NCI-H1092 treated with DMSO at 0.1 percent for 48 hours (cell line): ENCODE results near the gene CARMIL3.

Source experiments
- DNase-seq: peaks from one replicate; lab custom pipeline; 2025; lab: John Stamatoyannopoulos, UW

Gene CARMIL3

DNA sequence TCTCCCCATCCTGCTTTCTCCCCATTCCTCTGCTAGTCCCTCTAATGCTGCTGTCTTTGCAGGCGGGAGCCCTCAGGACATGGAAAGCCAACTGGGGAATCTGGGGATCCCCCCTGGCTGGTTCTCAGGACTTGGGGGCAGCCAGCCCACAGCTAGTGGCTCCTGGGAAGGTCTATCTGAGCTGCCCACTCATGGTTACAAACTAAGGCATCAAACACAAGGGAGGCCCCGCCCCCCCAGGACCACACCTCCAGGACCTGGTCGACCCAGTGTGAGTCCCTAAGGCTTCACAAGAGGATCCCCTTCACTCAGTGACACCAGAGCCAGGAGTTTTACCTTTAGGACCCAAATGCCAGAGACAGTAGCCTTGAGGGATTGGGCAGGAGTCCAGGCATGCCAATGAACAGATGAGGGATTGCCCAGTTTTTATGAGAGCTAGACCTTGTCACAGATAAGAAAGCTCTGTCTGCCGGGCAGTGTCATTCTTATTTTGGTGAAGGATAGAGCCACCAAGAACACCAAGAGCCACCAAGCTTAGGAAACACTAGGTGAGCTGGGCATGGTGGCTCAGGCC is 11.5 kb downstream of the CARMIL3 start:
- DNase-seq = no peak

- no peak for DNase-seq
These were observed 12.4 kb downstream of the CARMIL3 start for GRCh38 chr14:24064091-24064795.

GRCh38 chr14:24064856-24065255 is 13.0 kb downstream of the CARMIL3 start:
- DNase-seq = no peak

- DNase-seq = no peak
These were observed 13.6 kb downstream of the CARMIL3 start for GRCh38 chr14:24065408-24065807.

DNA sequence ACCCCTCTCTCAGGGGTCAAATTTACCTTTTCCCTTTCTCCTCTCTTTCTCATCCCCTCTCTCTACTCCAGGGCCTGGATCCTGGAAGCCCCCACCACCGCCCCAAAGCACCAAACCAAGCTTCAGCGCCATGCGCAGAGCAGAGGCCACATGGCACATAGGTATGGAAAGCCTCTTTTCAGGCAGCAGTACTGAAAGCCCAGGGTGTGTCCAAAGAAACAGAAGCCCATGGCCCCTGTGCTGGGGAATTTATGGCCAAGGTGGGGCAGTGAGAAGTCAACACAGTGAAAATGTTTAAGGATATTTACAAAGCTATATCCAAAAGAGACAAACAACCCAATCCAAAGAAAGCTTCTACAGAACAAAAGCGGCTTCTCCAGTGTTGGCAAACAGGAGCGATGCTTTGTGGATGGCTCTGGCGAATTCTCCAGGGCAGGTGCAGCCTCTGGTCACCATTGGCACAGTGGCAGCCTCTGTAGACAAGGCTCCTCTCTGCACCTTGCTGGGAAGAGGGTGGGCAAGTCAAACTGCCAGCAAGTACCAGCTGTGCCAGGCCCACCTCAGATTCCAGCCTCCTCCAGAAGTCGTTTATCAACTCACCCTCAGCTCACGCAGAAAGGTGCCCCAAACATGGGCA is 14.8 kb downstream of the CARMIL3 start:
- no peak for DNase-seq

GRCh38 chr14:24067133-24068082 is 15.6 kb downstream of the CARMIL3 start:
- no peak for DNase-seq

- DNase-seq = no peak
These were observed 17.1 kb downstream of the CARMIL3 start for GRCh38 chr14:24068711-24069410.

DNA sequence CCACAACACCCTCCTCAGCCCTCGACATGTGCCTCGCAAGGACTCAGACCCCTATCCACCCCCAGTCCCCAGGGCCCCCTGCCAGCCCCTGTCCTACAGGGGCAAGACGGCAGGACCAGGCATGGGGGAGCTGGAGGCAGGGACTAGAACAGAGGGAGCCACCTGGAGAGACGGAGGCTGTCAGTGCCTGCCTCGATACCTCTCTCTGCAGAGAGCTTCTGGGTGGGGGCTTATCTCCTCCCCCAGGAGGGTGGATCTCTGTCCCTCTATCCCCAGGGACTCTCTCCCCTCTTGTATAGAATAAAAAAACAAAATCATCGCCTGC is 17.6 kb downstream of the CARMIL3 start:
- DNase-seq = no peak

DNA sequence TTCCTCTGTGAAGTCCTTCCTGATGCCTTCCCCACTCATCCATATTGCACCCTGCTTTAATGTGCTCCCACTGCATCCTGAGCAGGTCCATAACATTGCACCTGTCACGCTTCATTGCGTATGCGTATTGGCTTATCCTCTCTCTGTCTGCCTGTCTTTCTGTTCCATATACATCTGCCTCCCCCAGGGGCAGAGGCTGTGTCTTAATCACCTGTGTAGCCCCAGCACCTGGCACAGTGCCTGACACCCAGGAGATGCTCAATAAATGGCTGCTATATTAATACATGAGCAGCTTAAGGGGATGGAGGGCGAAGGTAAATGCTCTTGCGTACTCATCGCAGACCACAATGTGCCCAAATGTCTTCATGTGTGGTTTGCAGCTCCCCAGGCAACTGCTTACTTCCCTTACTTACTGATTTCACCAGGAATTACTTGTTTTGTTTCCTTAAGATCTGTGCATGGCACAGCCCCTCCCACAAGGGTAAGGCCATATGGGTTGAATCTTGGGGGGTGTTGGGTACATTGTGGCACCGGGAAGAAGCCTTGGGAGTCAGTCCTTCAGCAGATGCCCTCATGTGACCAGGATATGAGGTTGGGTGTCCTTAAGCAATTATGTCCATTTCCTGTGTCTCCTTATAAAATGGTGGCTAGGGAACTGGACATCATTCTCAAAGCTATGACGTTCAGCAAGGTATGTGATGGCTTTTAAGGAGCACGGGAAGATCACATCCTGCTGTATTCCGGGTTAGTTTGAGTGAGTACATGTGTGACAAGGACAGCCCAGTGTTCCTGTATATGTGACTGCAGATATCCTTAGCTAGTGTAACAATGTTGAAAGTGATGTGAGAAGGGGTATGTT is 18.7 kb downstream of the CARMIL3 start:
- DNase-seq = no peak

- no peak for DNase-seq
These were observed 19.4 kb downstream of the CARMIL3 start, which contains the start of gene CPNE6 for GRCh38 chr14:24071144-24071697. CPNE6 (plus strand) TSS chr14:24071562; CDS start chr14:24072937, 1,375 bp downstream.

DNA sequence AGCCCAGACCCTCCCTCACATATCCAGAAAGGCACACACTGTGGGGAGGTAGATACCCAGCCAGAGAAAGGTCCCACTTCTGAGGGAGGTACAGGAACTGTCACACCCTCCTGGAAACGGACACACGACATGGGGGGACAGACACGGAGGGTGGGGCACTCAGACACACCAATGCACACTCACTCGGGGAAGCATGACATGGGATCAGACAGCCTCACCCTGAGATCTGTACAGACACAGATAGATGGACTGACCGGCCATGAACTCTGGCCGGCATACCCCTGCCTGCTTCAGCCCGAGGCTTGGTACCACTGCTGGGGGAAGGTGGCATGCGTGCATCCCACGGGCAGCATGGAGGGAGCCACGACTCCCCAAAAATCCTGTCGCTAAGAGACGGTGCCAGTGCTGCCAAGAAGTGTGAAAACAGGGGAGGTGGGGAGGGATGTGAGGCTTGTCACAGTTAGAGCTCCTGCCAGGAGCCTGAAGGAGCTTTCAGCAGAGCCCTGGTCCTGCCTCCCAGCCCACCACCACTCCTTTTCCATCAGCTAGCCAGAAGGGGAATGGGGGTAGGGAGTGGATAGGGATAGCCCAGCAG is 20.1 kb downstream of the CARMIL3 start:
- DNase-seq = no peak

DNA sequence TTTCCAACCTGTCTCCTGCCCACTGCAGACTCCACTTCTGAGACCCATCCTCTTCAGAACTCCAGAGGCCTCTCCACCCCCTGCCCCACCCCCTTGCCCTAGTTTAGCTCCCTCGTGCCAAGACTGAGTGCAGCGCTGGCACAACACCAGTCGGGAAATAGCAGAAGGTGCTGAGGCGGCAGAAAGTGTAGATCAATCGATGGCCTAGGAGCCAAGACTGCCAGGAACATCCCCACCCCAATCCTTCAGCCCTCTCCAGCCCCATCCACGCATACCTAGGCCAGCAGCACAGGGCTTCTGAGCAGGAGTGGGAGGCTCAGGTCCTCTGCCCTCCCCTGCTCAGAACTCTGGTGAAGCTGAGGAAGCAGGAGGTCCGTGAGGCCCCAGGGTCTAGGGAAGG is 20.6 kb downstream of the CARMIL3 start:
- peak; percentile 64 for DNase-seq

DNA sequence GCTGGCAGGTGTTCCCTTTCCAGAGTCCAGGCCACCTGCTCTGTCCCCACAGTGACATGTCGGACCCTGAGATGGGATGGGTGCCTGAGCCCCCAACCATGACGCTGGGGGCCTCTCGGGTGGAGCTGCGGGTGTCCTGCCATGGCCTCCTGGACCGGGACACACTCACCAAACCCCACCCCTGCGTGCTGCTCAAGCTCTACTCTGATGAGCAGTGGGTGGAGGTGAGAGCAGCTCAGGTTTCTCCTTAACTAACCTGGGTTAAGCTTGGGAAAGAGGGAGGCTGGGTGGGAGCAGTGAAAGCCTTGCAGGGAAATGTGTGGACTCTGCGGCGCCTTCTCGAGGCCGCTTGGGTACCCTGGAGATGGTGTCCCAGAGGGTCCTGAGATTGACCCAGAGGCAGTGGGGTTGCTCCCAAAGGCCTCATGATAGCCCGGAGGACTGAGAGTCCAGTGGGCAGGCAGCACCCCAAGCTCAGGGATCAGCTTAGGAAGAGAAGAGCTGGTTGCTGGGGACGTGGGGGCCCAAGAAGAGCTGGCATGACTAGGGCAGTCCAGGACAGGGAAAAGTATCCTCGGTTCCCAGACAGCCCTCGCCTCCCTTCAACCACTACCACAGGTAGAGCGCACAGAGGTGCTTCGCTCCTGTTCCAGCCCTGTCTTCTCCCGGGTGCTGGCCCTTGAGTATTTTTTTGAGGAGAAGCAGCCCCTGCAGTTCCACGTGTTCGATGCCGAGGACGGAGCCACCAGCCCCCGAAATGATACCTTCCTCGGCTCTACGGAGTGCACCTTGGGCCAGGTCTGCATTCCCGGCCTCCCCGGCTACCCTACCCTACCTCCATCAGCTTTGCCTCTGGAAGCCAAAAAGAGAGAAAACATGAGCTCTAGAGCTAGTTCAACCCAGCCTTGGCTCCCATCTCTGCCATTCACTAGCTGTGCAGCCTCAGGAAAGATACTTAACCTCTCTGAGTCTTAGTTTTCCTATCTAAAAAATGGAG is 21.4 kb downstream of the CARMIL3 start:
- DNase-seq = no peak

GRCh38 chr14:24074625-24075484 is 23.0 kb downstream of the CARMIL3 start:
- DNase-seq = no peak

DNA sequence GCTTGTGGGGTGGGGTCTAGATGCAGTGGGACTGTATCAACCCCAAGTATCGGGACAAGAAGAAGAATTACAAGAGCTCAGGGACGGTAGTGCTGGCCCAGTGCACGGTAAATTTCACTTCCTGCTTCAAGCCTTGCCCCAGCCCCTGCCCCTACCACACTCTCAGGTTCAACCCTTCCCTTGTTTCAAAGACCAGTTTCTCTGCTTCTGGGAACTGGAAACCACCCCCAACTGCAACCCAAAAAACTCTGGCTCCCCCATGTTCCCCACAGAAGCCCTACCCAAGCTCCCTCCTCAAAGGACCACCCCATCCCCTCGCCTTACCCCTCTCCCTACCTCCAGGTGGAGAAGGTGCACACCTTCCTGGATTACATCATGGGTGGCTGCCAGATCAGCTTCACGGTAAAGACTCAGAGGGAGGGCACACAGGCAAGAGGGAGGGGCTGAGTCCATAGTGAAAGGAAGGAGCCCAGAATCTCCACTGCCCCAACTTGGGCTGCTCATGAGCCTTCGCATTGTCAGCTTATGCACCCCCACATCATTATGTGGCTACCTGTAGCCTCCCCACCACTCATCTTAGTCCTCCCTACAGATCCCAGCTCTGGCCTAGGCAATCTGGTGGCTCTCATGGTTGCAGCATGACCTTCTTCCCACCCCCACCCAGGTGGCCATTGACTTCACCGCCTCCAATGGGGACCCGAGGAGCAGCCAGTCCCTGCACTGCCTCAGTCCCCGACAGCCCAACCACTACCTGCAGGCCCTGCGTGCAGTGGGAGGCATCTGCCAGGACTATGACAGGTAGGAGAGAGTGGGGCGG is 23.9 kb downstream of the CARMIL3 start:
- DNase-seq = no peak

DNA sequence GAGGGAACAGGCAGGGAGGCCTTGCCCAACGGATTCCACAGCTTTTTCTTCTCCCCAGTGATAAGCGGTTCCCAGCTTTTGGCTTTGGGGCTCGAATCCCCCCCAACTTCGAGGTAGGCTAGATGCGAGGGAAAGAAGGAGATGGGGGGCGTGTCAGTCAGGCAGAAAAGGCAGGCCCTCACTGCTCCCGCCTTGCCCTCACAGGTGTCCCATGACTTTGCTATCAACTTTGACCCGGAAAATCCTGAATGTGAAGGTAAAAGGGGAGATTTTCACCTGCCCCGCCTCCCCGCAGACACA is 24.4 kb downstream of the CARMIL3 start:
- no peak for DNase-seq

- DNase-seq = no peak
These were observed 25.3 kb downstream of the CARMIL3 start for GRCh38 chr14:24077086-24077485.
